ENCODE data around the gene AKAP8. TPM values are rescaled to one million over a fixed set of nuclear protein-coding genes. Genes with fewer than 3 reads are reported as not detected.

AKAP8 gene
- total RNA-seq, 2 experiments from 2014 or later = 47.6 to 48.2 TPM

DNA sequence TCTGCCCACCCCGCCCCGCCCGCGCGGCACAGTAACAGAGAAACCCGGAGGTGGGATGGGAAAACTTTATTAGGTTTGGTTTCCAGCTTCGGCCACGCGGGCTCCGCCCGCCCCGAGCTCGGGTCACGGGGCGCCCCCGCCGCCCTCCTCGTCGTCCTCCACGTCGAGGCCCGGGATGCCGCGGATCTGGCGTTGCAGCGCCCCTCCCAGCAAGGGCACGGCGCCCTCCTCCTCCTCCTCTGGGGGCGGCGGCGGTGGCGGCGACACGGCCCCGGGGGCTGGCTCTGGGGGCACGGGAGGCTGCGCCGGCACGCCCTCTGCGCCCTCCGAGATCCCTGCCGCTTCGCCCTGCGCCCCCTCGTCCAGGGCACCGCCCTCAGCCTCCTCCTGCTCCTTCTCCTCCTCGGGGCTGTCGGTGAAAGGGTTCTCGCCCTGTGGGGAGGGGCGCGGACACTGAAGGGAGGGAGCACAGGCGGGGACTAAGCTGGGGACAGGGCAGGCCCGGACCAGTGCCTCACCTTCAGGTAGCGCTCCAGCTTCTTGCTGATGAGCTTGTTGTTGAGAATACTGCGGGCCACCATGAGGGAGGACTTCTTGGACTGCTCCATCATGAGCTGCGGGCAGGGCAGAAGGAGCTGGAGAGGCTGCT, 536 bp upstream of the AKAP8 start:
- no peak for TF ChIP-seq CTCF (IDR thresholded peaks at IDR 0.05)
- peaks cover 32% of the 10 kb centered on the region for H3K4me1 Mint-ChIP-seq (ENCODE audit: low read depth)
- peak overlapping the region; percentile 87 for H3K27ac Mint-ChIP-seq
- no peaks in the 10 kb centered on the region for H3K9me3 Mint-ChIP-seq
- peak overlapping the region; percentile 86 for H3K4me3 Mint-ChIP-seq
- intact Hi-C loops (cut with micrococcal nuclease) = loop anchor here (5.0 kb wide), 1 partner anchor 177 kb away; no protein-coding TSS in a partner anchor
- ChIA-PET CTCF (interaction anchor here (0.7 to 3.4 kb wide), 9 partner anchors 20 to 180 kb away, joined by 3 to 27 read pairs (median 4); partner anchors contain the start of gene AKAP8L), POLR2A (interaction anchor here (0.6 to 6.7 kb wide), 14 partner anchors 7 to 170 kb away, joined by 3 to 44 read pairs (median 4); partner anchors contain the start of gene AKAP8L)
- H3K36me3 Mint-ChIP-seq (ENCODE audit: low read depth) = peaks cover 17% of the 10 kb centered on the region
- DNase-seq = no peak
- H3K27me3 Mint-ChIP-seq = no peaks in the 10 kb centered on the region
- ATAC-seq = peak; percentile 29

- DNase-seq (peak; percentile 70), ATAC-seq (no peak)
- ChIA-PET CTCF (interaction anchor here (1.0 to 3.4 kb wide), 8 partner anchors 18 to 201 kb away, joined by 3 to 27 read pairs (median 5); partner anchors contain the start of gene AKAP8L), POLR2A (interaction anchor here (0.5 to 6.7 kb wide), 27 partner anchors 8 to 1840 kb away, joined by 3 to 44 read pairs (median 3); partner anchors contain the start of genes AKAP8L, BRD4 and RASAL3)
- Mint-ChIP-seq H3K4me1 (ENCODE audit: low read depth) (peaks cover 36% of the 10 kb centered on the region), H3K4me3 (peak overlapping the region; percentile 86), H3K36me3 (ENCODE audit: low read depth) (peaks cover 17% of the 10 kb centered on the region), H3K27me3 (no peaks in the 10 kb centered on the region), H3K9me3 (no peaks in the 10 kb centered on the region), H3K27ac (peak overlapping the region; percentile 94)
- TF ChIP-seq CTCF (IDR thresholded peaks at IDR 0.05) = no peak
- intact Hi-C loops (cut with micrococcal nuclease) = loop anchor here (5.0 kb wide), 1 partner anchor 179 kb away; no protein-coding TSS in a partner anchor
Measured at GRCh38 chr19:15378534-15379082, 979 bp downstream of the AKAP8 start.

DNA sequence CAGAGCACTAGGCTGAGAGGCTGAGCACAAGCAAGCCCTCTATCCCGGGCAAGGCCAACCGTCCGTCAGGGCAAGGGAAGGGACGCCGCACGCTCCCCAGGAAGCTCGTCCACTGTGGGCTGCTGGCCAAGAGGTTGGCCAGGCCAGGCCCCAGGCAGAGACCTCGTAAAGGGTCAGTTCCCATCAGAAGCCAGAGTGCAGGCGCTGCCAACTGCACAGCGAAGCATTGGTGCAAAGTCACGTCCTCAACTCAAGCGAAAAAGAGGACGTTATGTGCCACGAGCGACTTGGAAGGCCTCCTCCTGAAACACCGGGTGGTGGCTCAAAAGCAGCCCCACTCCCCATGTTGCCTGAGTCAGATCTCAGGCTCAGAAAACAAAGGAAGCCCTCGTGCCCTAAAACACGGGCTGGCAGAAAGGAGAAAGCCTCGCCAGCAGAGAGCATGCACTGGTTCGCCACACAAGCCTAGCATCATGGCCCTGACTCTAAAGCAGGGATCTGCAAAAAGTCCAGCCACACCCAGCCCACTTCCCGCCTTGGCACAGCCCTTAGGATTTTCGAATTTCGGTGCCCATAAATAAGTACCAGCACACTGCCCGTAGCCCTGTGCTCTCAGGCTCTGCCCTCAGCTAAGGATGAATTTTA, 4.7 kb downstream of the AKAP8 start:
- Mint-ChIP-seq H3K4me3 (no peak overlapping the region), H3K9me3 (no peaks in the 10 kb centered on the region), H3K27me3 (no peaks in the 10 kb centered on the region), H3K4me1 (ENCODE audit: low read depth) (peaks cover 26% of the 10 kb centered on the region), H3K27ac (no peak overlapping the region), H3K36me3 (ENCODE audit: low read depth) (peaks cover 29% of the 10 kb centered on the region)
- intact Hi-C loops (cut with micrococcal nuclease) = loop anchor here (5.0 kb wide), 1 partner anchor 182 kb away; no protein-coding TSS in a partner anchor
- POLR2A ChIA-PET = interaction anchor here (1.1 to 6.7 kb wide), 2 partner anchors 11 to 15 kb away, joined by 3 to 34 read pairs; no protein-coding TSS in a partner anchor
- TF ChIP-seq CTCF (IDR thresholded peaks at IDR 0.05) = no peak
- no peak for ATAC-seq
- CTCF ChIA-PET = no interaction called here
- DNase-seq = no peak

- ATAC-seq (no peak), DNase-seq (no peak)
- no peaks in the 10 kb centered on the region for H3K27me3 Mint-ChIP-seq
- intact Hi-C loops (cut with micrococcal nuclease) = no loop called here
- CTCF ChIA-PET = no interaction called here
- H3K36me3 Mint-ChIP-seq (ENCODE audit: low read depth) = peaks cover 31% of the 10 kb centered on the region
- no peak overlapping the region for H3K27ac Mint-ChIP-seq
- POLR2A ChIA-PET = interaction anchor here (1.1 kb wide), 1 partner anchor 10 kb away, joined by 3 read pairs; no protein-coding TSS in a partner anchor
- peaks cover 26% of the 10 kb centered on the region for H3K4me1 Mint-ChIP-seq (ENCODE audit: low read depth)
- H3K9me3 Mint-ChIP-seq = no peaks in the 10 kb centered on the region
- H3K4me3 Mint-ChIP-seq = no peak overlapping the region
- TF ChIP-seq CTCF (IDR thresholded peaks at IDR 0.05) = no peak
Measured at GRCh38 chr19:15374105-15374651, 5.4 kb downstream of the AKAP8 start.
